ENCODE results near the gene ACO2.

ACO2 gene

DNA sequence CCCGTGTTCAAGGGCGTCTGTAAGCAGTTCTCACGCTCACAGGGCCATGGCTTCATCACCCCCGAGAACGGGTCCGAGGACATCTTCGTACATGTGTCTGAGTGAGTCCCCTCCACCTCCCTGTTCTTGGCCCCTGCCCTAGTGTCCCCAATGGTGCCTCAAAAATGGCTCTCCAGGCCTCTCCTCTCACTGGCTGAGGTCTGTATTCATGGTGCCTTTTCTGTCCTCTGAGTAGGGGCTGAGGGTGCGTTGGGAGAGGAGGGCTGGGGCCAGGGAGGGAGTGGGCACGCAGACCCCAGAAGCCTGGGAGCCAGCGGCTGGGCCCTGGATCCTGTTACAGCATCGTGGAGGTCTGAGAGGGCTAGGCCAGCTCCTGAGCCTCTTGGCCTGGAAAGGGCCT is 104.8 kb downstream of the ACO2 start:
- no peaks in the 10 kb centered on the region for H3K27me3 Mint-ChIP-seq
- H3K9me3 Mint-ChIP-seq = no peaks in the 10 kb centered on the region
- no peak overlapping the region for H3K27ac Mint-ChIP-seq
- no peak overlapping the region for H3K4me3 Mint-ChIP-seq
- no peaks in the 10 kb centered on the region for H3K4me1 Mint-ChIP-seq (ENCODE audit: low read depth in 2 of 2)
- peaks cover 8% of the 10 kb centered on the region for H3K36me3 Mint-ChIP-seq (ENCODE audit: insufficient read depth)
- no peak for DNase-seq
- no peak for ATAC-seq (replicated peaks)

- ATAC-seq (replicated peaks) = no peak
- DNase-seq = no peak
- no peaks in the 10 kb centered on the region for H3K27me3 Mint-ChIP-seq
- H3K9me3 Mint-ChIP-seq = no peaks in the 10 kb centered on the region
- no peaks in the 10 kb centered on the region for H3K4me1 Mint-ChIP-seq (ENCODE audit: low read depth in 2 of 2)
- no peak overlapping the region for H3K27ac Mint-ChIP-seq
- H3K36me3 Mint-ChIP-seq (ENCODE audit: insufficient read depth) = peaks cover 8% of the 10 kb centered on the region
- no peak overlapping the region for H3K4me3 Mint-ChIP-seq
Observed at GRCh38 chr22:41574847-41575381, 106.0 kb downstream of the ACO2 start.

- Mint-ChIP-seq H3K27ac (peak overlapping the region in 1 of 2 donors; percentile 38), H3K9me3 (no peaks in the 10 kb centered on the region), H3K4me1 (ENCODE audit: low read depth in 2 of 2) (no peaks in the 10 kb centered on the region), H3K27me3 (no peaks in the 10 kb centered on the region), H3K4me3 (no peak overlapping the region), H3K36me3 (ENCODE audit: insufficient read depth) (peaks cover 8% of the 10 kb centered on the region)
- ATAC-seq (replicated peaks) = no peak
- no peak for DNase-seq
Observed at GRCh38 chr22:41575533-41575932, 106.6 kb downstream of the ACO2 start.

DNA sequence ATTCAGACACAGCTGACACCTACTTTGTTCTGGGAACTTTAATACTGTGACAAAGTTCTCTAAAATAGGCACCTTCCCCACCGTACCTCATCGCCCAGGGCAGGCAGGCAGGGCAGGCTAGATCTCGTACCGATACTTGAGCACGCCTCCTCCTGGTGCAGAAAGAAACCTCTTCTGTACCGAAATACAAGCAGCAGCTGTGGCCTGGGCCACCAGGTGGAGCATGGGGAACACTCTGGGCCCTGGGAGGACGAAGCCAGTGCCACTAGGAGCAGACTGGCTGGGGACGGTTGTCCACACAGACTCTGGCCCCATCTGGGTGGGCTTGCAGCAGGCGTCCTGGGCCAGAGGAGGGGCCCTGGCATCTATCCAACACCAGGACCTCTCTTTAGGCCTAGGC is 108.0 kb downstream of the ACO2 start:
- ATAC-seq (replicated peaks) (peak; percentile 57), DNase-seq (peak; percentile 9 to 25 (median 17))
- Mint-ChIP-seq H3K4me3 (no peak overlapping the region), H3K9me3 (no peaks in the 10 kb centered on the region), H3K27ac (peak overlapping the region in 1 of 2 donors; percentile 44), H3K4me1 (ENCODE audit: low read depth in 2 of 2) (no peaks in the 10 kb centered on the region), H3K36me3 (ENCODE audit: insufficient read depth) (peaks cover 11% of the 10 kb centered on the region), H3K27me3 (no peaks in the 10 kb centered on the region)

DNA sequence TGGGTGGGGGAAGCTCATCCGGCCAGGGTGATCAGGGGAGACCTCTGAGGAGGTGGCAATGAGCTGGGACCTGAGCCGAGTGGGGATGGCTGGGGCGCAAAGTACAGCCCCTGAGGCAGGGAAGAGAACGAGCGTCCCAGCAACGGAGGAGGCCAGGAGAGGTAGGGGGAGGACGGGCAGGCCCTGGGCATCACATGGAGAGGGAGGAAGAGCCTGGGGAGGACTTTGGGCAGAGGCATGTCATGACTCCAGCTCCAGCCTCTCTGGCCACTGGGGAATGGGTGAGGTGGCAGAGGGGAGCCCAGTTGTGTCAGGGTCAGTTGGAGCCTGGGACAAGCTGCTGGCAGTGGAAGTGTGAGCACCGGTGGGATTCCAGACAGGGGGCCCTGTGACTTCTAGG is 109.2 kb downstream of the ACO2 start:
- no peak overlapping the region for H3K4me3 Mint-ChIP-seq
- H3K27ac Mint-ChIP-seq = no peak overlapping the region
- no peaks in the 10 kb centered on the region for H3K4me1 Mint-ChIP-seq (ENCODE audit: low read depth in 2 of 2)
- no peaks in the 10 kb centered on the region for H3K9me3 Mint-ChIP-seq
- ATAC-seq (replicated peaks) (no peak), DNase-seq (no peak)
- H3K36me3 Mint-ChIP-seq (ENCODE audit: insufficient read depth) = peaks cover 21% of the 10 kb centered on the region
- no peaks in the 10 kb centered on the region for H3K27me3 Mint-ChIP-seq

Data from effector memory CD8-positive, alpha-beta T cell (primary cell).